WTC11 (cell line): ENCODE results near the gene GPR153. TPM values are rescaled to one million over a fixed set of nuclear protein-coding genes. Genes with fewer than 3 reads are reported as not detected.

Source experiments
- ATAC-seq: fragments of 200-7000 bp; cut with Tn5 transposase; 2 replicates; pipeline ENCODE4 v1.10.0; 2021; ENCODE audit warnings: mild to moderate bottlenecking, moderate library complexity
- CTCF ChIA-PET: fragments of 300-600 bp; sonication (Branson Sonifier 250); formaldehyde crosslinking; loops from one replicate; lab custom pipeline; 2021; ENCODE audit warnings: antibody characterized with exemption; lab: Charles Lee
- POLR2A ChIA-PET: fragments of 350-600 bp; sonication (Branson Sonifier 250); formaldehyde crosslinking; loops from one replicate; lab custom pipeline; 2021; ENCODE audit warnings: antibody characterized with exemption; lab: Charles Lee
- DNase-seq: peaks from one replicate; pipeline ENCODE4 v3.0.0; 2021; ENCODE audit warnings: low spot score
- H3K27ac Mint-ChIP-seq: 2 replicates; pipeline ENCODE4 v1.8.0; 2021; ENCODE audit warnings: mixed read lengths
- H3K27me3 Mint-ChIP-seq: 2 replicates; pipeline ENCODE4 v1.8.0; 2021; ENCODE audit warnings: low read depth, mild to moderate bottlenecking, moderate library complexity, mixed read lengths
- H3K36me3 Mint-ChIP-seq: 2 replicates; pipeline ENCODE4 v1.8.0; 2021; ENCODE audit warnings: mixed read lengths
- H3K4me1 Mint-ChIP-seq: 2 replicates; pipeline ENCODE4 v1.8.0; 2022; ENCODE audit warnings: mixed read lengths
- H3K4me3 Mint-ChIP-seq: 2 replicates; pipeline ENCODE4 v1.8.0; 2021; ENCODE audit warnings: mild to moderate bottlenecking, moderate library complexity, mixed read lengths
- H3K9me3 Mint-ChIP-seq: 2 replicates; pipeline ENCODE4 v1.8.0; 2021; ENCODE audit warnings: mixed read lengths
- CDX4 ChIP-seq: fragments of 250-450 bp; sonication (Bioruptor Pico); IDR thresholded peaks from 2 replicates; pipeline ENCODE4 v1.9.0; 2021; ENCODE audit warnings: moderate library complexity, mild to moderate bottlenecking, inconsistent platforms, borderline replicate concordance
- ETV6 ChIP-seq: sonication (generic); formaldehyde crosslinking; IDR thresholded peaks from 2 replicates; pipeline ENCODE4 v1.8.1; 2022; ENCODE audit warnings: mild to moderate bottlenecking, missing genetic modification reagents
- FOXJ3 ChIP-seq: sonication (generic); formaldehyde crosslinking; IDR thresholded peaks from 2 replicates; pipeline ENCODE4 v1.9.0; 2021; ENCODE audit warnings: missing genetic modification reagents, mild to moderate bottlenecking, borderline replicate concordance
- GABPB1 ChIP-seq: sonication (generic); formaldehyde crosslinking; IDR thresholded peaks from 2 replicates; pipeline ENCODE4 v1.8.1; 2023; ENCODE audit warnings: mild to moderate bottlenecking, missing genetic modification reagents
- IRF1 ChIP-seq: sonication (generic); formaldehyde crosslinking; IDR thresholded peaks from 2 replicates; pipeline ENCODE4 v1.8.0; 2023; ENCODE audit warnings: missing genetic modification reagents
- MAX ChIP-seq: sonication (generic); formaldehyde crosslinking; IDR thresholded peaks from 2 replicates; pipeline ENCODE4 v1.8.0; 2022; ENCODE audit warnings: mild to moderate bottlenecking, missing genetic modification reagents
- MYBL2 ChIP-seq: sonication (generic); formaldehyde crosslinking; IDR thresholded peaks from 2 replicates; pipeline ENCODE4 v1.8.1; 2023; ENCODE audit warnings: mild to moderate bottlenecking, moderate library complexity, missing genetic modification reagents
- NR2C2 ChIP-seq: sonication (generic); formaldehyde crosslinking; IDR thresholded peaks from 2 replicates; pipeline ENCODE4 v1.8.0; 2022; ENCODE audit warnings: mild to moderate bottlenecking, missing genetic modification reagents
- OVOL2 ChIP-seq: fragments of 250-450 bp; sonication (Bioruptor Pico); IDR thresholded peaks from 2 replicates; pipeline ENCODE4 v1.9.0; 2021; ENCODE audit warnings: mild to moderate bottlenecking, borderline replicate concordance
- TEAD1 ChIP-seq: sonication (generic); formaldehyde crosslinking; IDR thresholded peaks from 2 replicates; pipeline ENCODE4 v1.8.0; 2022; ENCODE audit warnings: mild to moderate bottlenecking, missing genetic modification reagents
- USF1 ChIP-seq: sonication (generic); formaldehyde crosslinking; IDR thresholded peaks from 2 replicates; pipeline ENCODE4 v1.8.0; 2022; ENCODE audit warnings: mild to moderate bottlenecking, missing genetic modification reagents
- ZNF425 ChIP-seq: fragments of 250-450 bp; sonication (Bioruptor Pico); conservative IDR thresholded peaks from 2 replicates; pipeline ENCODE4 v1.9.0; 2021; ENCODE audit warnings: mild to moderate bottlenecking
- ZNF532 ChIP-seq: fragments of 250-450 bp; sonication (Bioruptor Pico); IDR thresholded peaks from 2 replicates; pipeline ENCODE4 v1.9.0; 2021; ENCODE audit warnings: mild to moderate bottlenecking, borderline replicate concordance
- total RNA-seq: library from RNA; stranded (reverse); gene quantifications from 3 replicates; pipeline ENCODE4 v1.2.3, GENCODE V29; 2021

The GPR153 gene
- total RNA-seq, 1 experiment from 2014 or later: 13.4 TPM

GRCh38 chr1:6205849-6206519 is 54.9 kb downstream of the GPR153 start, which contains the start of gene RNF207 (continued):
- TF ChIP-seq NR2C2 (0 out of 2 replicates have a peak, but pooled peaks have one; percentile 27), ZNF425 (no peak), OVOL2 (no peak), MAX (CRISPR knock-in tag) (peak; percentile 73; the same call in 1 of the 2 replicates), IRF1 (no peak), ETV6 (CRISPR knock-in tag) (no peak), MYBL2 (CRISPR knock-in tag) (peak; percentile 55; the same call in 1 of the 2 replicates), GABPB1 (CRISPR knock-in tag) (0 out of 2 replicates have a peak, but pooled peaks have one; percentile 4), CDX4 (CRISPR knock-in tag) (no peak), TEAD1 (CRISPR knock-in tag) (0 out of 2 replicates have a peak, but pooled peaks have one; percentile 39), ZNF532 (CRISPR knock-in tag) (no peak), USF1 (CRISPR knock-in tag) (no peak)

GRCh38 chr1:6202256-6202655 is 58.6 kb downstream of the GPR153 start:
- POLR2A ChIA-PET: no interaction called here
- DNase-seq (no peak), ATAC-seq (no peak)
- Mint-ChIP-seq H3K4me3 (no peak overlapping the region), H3K27me3 (peaks cover 7% of the 10 kb centered on the region), H3K36me3 (peaks cover 14% of the 10 kb centered on the region), H3K9me3 (no peaks in the 10 kb centered on the region), H3K4me1 (peaks cover 36% of the 10 kb centered on the region), H3K27ac (0 out of 2 replicates have a peak overlapping the region, but pooled peaks have one; percentile 33)
- CTCF ChIA-PET: interaction anchor here (0.6 to 10.3 kb wide), 5 partner anchors 17 to 919 kb away, joined by 3 to 489 read pairs (median 5); partner anchors contain the start of genes HES3 and ICMT
- TF ChIP-seq FOXJ3 (CRISPR knock-in tag) (no peak), GABPB1 (CRISPR knock-in tag) (no peak)
